H9 (cell line): Measurements from ENCODE around the gene PSMB9. TPM values are rescaled to one million over a fixed set of nuclear protein-coding genes. Genes with fewer than 3 reads are reported as not detected.

Experiments
- DNase-seq: peaks from one replicate; pipeline ENCODE4 v3.0.0-alpha.2; 2017
- H2AFZ ChIP-seq: one replicate; pipeline ENCODE4 v1.6.1; 2013; ENCODE audit warnings: mild to moderate bottlenecking, low read length, control low read depth, moderate library complexity
- H2AK5ac ChIP-seq: 2 replicates; pipeline ENCODE4 v1.6.1; 2013; ENCODE audit warnings: low read length, control low read depth, mixed read lengths; ENCODE audit not compliant: insufficient read length
- H2BK120ac ChIP-seq: one replicate; pipeline ENCODE4 v1.6.1; 2013; ENCODE audit warnings: low read depth, mild to moderate bottlenecking, low read length, control low read depth, inconsistent platforms; ENCODE audit not compliant: poor library complexity, severe bottlenecking
- H2BK12ac ChIP-seq: 2 replicates; pipeline ENCODE4 v1.6.1; 2013; ENCODE audit warnings: low read length, control low read depth, mixed read lengths, low read depth; ENCODE audit not compliant: insufficient read length
- H2BK15ac ChIP-seq: 2 replicates; pipeline ENCODE4 v1.6.1; 2013; ENCODE audit warnings: low read depth, low read length, control low read depth
- H2BK20ac ChIP-seq: one replicate; pipeline ENCODE4 v1.6.1; 2013; ENCODE audit warnings: low read depth, mild to moderate bottlenecking, low read length, control low read depth, inconsistent platforms; ENCODE audit not compliant: poor library complexity, severe bottlenecking
- H2BK5ac ChIP-seq: 2 replicates; pipeline ENCODE4 v1.6.1; 2013; ENCODE audit warnings: low read length, control low read depth, mixed read lengths; ENCODE audit not compliant: insufficient read length
- H3K14ac ChIP-seq: 2 replicates; pipeline ENCODE4 v1.6.1; 2013; ENCODE audit warnings: low read length, control low read depth; ENCODE audit not compliant: insufficient read depth
- H3K18ac ChIP-seq: 2 replicates; pipeline ENCODE4 v1.6.1; 2013; ENCODE audit warnings: low read depth, mild to moderate bottlenecking, mixed read lengths, low read length, control low read depth; ENCODE audit not compliant: insufficient read length
- H3K23ac ChIP-seq: 2 replicates; pipeline ENCODE4 v1.6.1; 2013; ENCODE audit warnings: low read length, control low read depth, mixed read lengths, low read depth; ENCODE audit not compliant: insufficient read length
- H3K23me2 ChIP-seq: 2 replicates; pipeline ENCODE4 v1.6.1; 2013; ENCODE audit warnings: low read depth, mild to moderate bottlenecking, mixed read lengths, low read length, control low read depth; ENCODE audit not compliant: insufficient read length, poor library complexity, severe bottlenecking
- H3K27ac ChIP-seq: 2 replicates; pipeline ENCODE4 v1.5.1; 2013; ENCODE audit warnings: low read length, control low read depth, mixed read lengths, low read depth; ENCODE audit not compliant: insufficient read length
- H3K27me3 ChIP-seq: 2 replicates; pipeline ENCODE4 v1.6.1; 2013; ENCODE audit warnings: low read length, control low read depth, inconsistent platforms; ENCODE audit not compliant: insufficient read depth
- H3K4ac ChIP-seq: 2 replicates; pipeline ENCODE4 v1.6.1; 2013; ENCODE audit warnings: low read depth, mild to moderate bottlenecking, control low read depth, inconsistent platforms, low read length, moderate library complexity
- H3K4me1 ChIP-seq: 2 replicates; pipeline ENCODE4 v1.6.1; 2013; ENCODE audit warnings: low read length, control low read depth, inconsistent platforms; ENCODE audit not compliant: insufficient read depth
- H3K4me2 ChIP-seq: 2 replicates; pipeline ENCODE4 v1.6.1; 2013; ENCODE audit warnings: low read length, control low read depth, mixed read lengths; ENCODE audit not compliant: insufficient read length, insufficient read depth
- H3K56ac ChIP-seq: 2 replicates; pipeline ENCODE4 v1.6.1; 2013; ENCODE audit warnings: low read depth, mild to moderate bottlenecking, mixed read lengths, low read length, control low read depth; ENCODE audit not compliant: insufficient read length
- H3K79me1 ChIP-seq: 2 replicates; pipeline ENCODE4 v1.6.1; 2013; ENCODE audit warnings: low read depth, mild to moderate bottlenecking, moderate library complexity, low read length, control low read depth, inconsistent platforms; ENCODE audit not compliant: insufficient read depth, poor library complexity, severe bottlenecking
- H3K79me2 ChIP-seq: 2 replicates; pipeline ENCODE4 v1.6.1; 2013; ENCODE audit warnings: low read length, control low read depth, inconsistent platforms; ENCODE audit not compliant: insufficient read depth
- H3K9ac ChIP-seq: 2 replicates; pipeline ENCODE4 v1.6.1; 2013; ENCODE audit warnings: low read length, control low read depth, mixed read lengths; ENCODE audit not compliant: insufficient read length; ENCODE audit errors: extremely low read depth
- H3K9me3 ChIP-seq: one replicate; pipeline ENCODE4 v1.6.1; 2013; ENCODE audit warnings: low read depth, low read length, inconsistent platforms; ENCODE audit not compliant: control insufficient read depth
- H3T11ph ChIP-seq: one replicate; pipeline ENCODE4 v1.6.1; 2013; ENCODE audit warnings: mild to moderate bottlenecking, low read length, control low read depth, inconsistent platforms
- H4K20me1 ChIP-seq: one replicate; pipeline ENCODE4 v1.6.1; 2013; ENCODE audit not compliant: control insufficient read depth, insufficient read length, insufficient read depth
- H4K5ac ChIP-seq: 2 replicates; pipeline ENCODE4 v1.6.1; 2013; ENCODE audit warnings: low read depth, mild to moderate bottlenecking, mixed read lengths, low read length, control low read depth; ENCODE audit not compliant: insufficient read length
- H4K8ac ChIP-seq: replicated peaks from 2 replicates; pipeline ENCODE4 v1.6.1; 2013; ENCODE audit warnings: low read length, control low read depth, mixed read lengths, low read depth; ENCODE audit not compliant: insufficient read length
- H4K91ac ChIP-seq: 2 replicates; pipeline ENCODE4 v1.6.1; 2013; ENCODE audit warnings: low read depth, mild to moderate bottlenecking, moderate library complexity, mixed read lengths, low read length, control low read depth; ENCODE audit not compliant: insufficient read length
- H3K27ac Mint-ChIP-seq, 3 experiments: 2 replicates in 2 of 3; 3 replicates in 1 of 3; pipeline ENCODE4 v1.8.0; 2020 to 2021; ENCODE audit warnings: mixed read lengths in 3 of 3, mild to moderate bottlenecking in 1 of 3, moderate library complexity in 1 of 3
- H3K27me3 Mint-ChIP-seq: 2 replicates; pipeline ENCODE4 v1.8.0; 2021; ENCODE audit warnings: low read depth, mild to moderate bottlenecking, moderate library complexity, mixed read lengths
- H3K36me3 Mint-ChIP-seq, 3 experiments: 2 replicates in 2 of 3; 3 replicates in 1 of 3; pipeline ENCODE4 v1.8.0; 2020 to 2021; ENCODE audit warnings: low read depth in 3 of 3, mixed read lengths in 3 of 3; ENCODE audit not compliant: insufficient read depth in 1 of 3
- H3K4me1 Mint-ChIP-seq, 2 experiments: 2 replicates each; pipeline ENCODE4 v1.8.0; 2020; ENCODE audit warnings: mixed read lengths in 2 of 2
- H3K4me3 Mint-ChIP-seq, 2 experiments: 2 replicates in 1 of 2; 3 replicates in 1 of 2; pipeline ENCODE4 v1.8.0; 2020 to 2021; ENCODE audit warnings: mild to moderate bottlenecking in 2 of 2, mixed read lengths in 2 of 2, moderate library complexity in 1 of 2
- H3K9me3 Mint-ChIP-seq, 2 experiments: 2 replicates in 1 of 2; 3 replicates in 1 of 2; pipeline ENCODE4 v1.8.0; 2020; ENCODE audit warnings: mild to moderate bottlenecking in 2 of 2, mixed read lengths in 2 of 2, moderate library complexity in 1 of 2
- WGBS: extraction: QIAGEN DNeasy Blood & Tissue Kit; methylation state at CpG from one replicate; pipeline ENCODE4 v1.1.7; 2013; ENCODE audit warnings: missing lambda C conversion rate, low lambda C conversion rate, mixed read lengths; ENCODE audit not compliant: insufficient read length; ENCODE audit errors: extremely low coverage; 5-methylcytosine and 5-hydroxymethylcytosine counted together
- total RNA-seq: library from RNA; stranded (reverse); gene quantifications from 2 replicates; pipeline ENCODE4 v1.2.1, GENCODE V29; 2021
- TF ChIP-seq, protein P1 (sequence below): fragments of 200-600 bp; sonication (generic); conservative IDR thresholded peaks from 3 replicates; pipeline ENCODE4 v1.8.0; 2021; ENCODE audit warnings: antibody characterized with exemption, mild to moderate bottlenecking

Gene PSMB9
- total RNA-seq, 1 experiment from 2014 or later, result 3.5 TPM

DNA sequence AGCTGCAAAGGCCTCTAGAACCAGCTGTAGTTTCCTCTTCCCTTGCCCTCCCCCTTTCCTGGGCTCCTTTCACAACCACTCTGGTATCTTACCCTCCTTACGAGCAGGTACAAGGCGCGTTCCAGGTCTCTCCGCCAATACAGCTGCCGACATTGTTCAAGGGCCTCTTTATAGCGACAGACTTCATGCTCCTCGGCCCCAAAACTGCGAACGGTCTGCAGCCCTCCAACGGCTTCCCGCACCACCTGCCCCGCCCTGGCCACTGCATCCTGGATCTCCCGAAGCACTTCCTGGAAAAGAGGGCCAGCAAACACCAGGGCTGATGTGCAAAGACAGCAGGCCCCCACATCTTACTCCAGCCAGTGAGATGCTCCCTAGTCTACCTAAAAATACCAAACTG is 21.5 kb upstream of the PSMB9 start:
- TF ChIP-seq, protein P1, sequence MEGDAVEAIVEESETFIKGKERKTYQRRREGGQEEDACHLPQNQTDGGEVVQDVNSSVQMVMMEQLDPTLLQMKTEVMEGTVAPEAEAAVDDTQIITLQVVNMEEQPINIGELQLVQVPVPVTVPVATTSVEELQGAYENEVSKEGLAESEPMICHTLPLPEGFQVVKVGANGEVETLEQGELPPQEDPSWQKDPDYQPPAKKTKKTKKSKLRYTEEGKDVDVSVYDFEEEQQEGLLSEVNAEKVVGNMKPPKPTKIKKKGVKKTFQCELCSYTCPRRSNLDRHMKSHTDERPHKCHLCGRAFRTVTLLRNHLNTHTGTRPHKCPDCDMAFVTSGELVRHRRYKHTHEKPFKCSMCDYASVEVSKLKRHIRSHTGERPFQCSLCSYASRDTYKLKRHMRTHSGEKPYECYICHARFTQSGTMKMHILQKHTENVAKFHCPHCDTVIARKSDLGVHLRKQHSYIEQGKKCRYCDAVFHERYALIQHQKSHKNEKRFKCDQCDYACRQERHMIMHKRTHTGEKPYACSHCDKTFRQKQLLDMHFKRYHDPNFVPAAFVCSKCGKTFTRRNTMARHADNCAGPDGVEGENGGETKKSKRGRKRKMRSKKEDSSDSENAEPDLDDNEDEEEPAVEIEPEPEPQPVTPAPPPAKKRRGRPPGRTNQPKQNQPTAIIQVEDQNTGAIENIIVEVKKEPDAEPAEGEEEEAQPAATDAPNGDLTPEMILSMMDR, result no peak
- Mint-ChIP-seq H3K27ac (no peak overlapping the region), H3K4me1 (peaks cover 3 to 16% of the 10 kb centered on the region in 2 experiments), H3K9me3 (no peaks in the 10 kb centered on the region), H3K36me3 (peaks cover 7 to 19% (median 11%) of the 10 kb centered on the region in 3 experiments; a peak in 6 of 7 replicates), H3K4me3 (no peak overlapping the region), H3K27me3 (no peaks in the 10 kb centered on the region; the same call in 1 of the 2 replicates)
- Histone ChIP-seq H3T11ph (no peak overlapping the region), H3K27me3 (no peaks in the 10 kb centered on the region), H4K5ac (no peak overlapping the region), H3K79me2 (no peaks in the 10 kb centered on the region), H3K14ac (no peak overlapping the region), H2BK20ac (no peak overlapping the region), H2AFZ (no peak overlapping the region), H2BK5ac (no peak overlapping the region), H3K79me1 (no peaks in the 10 kb centered on the region), H3K4me2 (no peak overlapping the region), H3K27ac (no peak overlapping the region), H4K91ac (no peak overlapping the region), H3K4ac (no peak overlapping the region), H3K56ac (no peak overlapping the region), H2BK15ac (no peak overlapping the region), H3K9ac (no peak overlapping the region), H4K20me1 (no peaks in the 10 kb centered on the region), H4K8ac (no peak overlapping the region), H3K23me2 (peaks cover under 1% of the 10 kb centered on the region), H3K23ac (no peak overlapping the region), H3K4me1 (peaks cover 3% of the 10 kb centered on the region; the same call in 1 of the 2 replicates), H3K18ac (no peak overlapping the region), H2BK120ac (no peak overlapping the region), H2AK5ac (no peak overlapping the region), H2BK12ac (no peak overlapping the region), H3K9me3 (no peaks in the 10 kb centered on the region)
- WGBS, result no CpG with 5 or more reads among the region's 13 CpGs
- DNase-seq, result no peak
